ENCODE results near the gene GUCD1.

The GUCD1 gene

DNA sequence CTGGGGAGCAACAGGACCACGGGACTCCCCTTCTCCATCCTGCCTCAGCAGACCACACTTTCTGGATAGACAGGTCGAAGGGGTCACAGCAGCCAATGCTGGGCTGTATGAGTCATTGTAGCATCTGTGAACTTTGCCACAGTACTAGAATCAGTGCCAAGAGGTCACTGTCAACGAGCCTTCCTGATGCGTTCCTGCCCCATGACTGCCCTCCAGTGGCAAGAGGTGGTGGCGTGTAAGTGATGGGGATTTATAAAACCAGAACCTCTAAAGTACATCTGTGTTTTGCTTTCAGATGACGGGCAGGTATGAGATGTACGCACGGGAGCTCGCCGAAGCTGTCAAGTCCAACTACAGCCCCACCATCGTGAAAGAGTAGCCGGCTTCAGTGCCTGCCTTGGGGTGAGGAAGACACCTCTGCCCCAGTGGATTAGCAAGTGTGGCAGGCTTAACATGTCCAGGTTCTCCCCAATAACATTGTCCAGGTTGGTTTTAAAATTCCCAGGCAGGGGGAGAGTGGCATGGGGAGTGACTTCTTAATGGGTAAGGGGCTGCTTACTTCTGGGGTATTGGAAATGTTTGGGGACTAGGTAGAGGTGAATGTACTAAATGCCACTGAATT lies 29.4 kb downstream of the GUCD1 start (continued):
- peak; percentile 89 for TF ChIP-seq ZNF654 (tag by site-specific recombination; IDR thresholded peaks at IDR 0.05; ENCODE audit: low read depth)

- ChIA-PET POLR2A (interaction anchor here (1.0 kb wide), 1 partner anchor 253 kb away, joined by 3 read pairs; the partner anchor contains the start of gene SPECC1L), CTCF (interaction anchor here (0.5 to 4.6 kb wide), 11 partner anchors 11 to 480 kb away, joined by 3 to 46 read pairs (median 3); no protein-coding TSS in a partner anchor)
- H3K27ac ChIP-seq (ENCODE audit: extremely low read depth, low read depth, low read length): no peak overlapping the region
- no peaks in the 10 kb centered on the region for H3K9me3 ChIP-seq (ENCODE audit: control insufficient read depth, insufficient read depth, low read depth, low read length)
- TF ChIP-seq ZNF138 (tag by site-specific recombination; IDR thresholded peaks at IDR 0.05; ENCODE audit: borderline replicate concordance) (no peak), ZNF501 (tag by site-specific recombination; IDR thresholded peaks at IDR 0.05) (no peak), ZNF223 (tag by site-specific recombination; IDR thresholded peaks at IDR 0.05) (no peak), KLF9 (tag by site-specific recombination; IDR thresholded peaks at IDR 0.05; ENCODE audit: low read depth) (no peak), ZBTB26 (tag by site-specific recombination; optimal IDR thresholded peaks at IDR 0.05) (no peak), ZNF10 (tag by site-specific recombination; IDR thresholded peaks at IDR 0.05) (no peak), ZFP3 (tag by site-specific recombination; IDR thresholded peaks at IDR 0.05; ENCODE audit: low read depth) (no peak), ZNF776 (tag by site-specific recombination; IDR thresholded peaks at IDR 0.05; ENCODE audit: borderline replicate concordance) (no peak), GLIS2 (tag by site-specific recombination; IDR thresholded peaks at IDR 0.05) (no peak)
- H3K4me3 ChIP-seq (ENCODE audit: low read depth, low read length): no peak overlapping the region
- peaks cover 2% of the 10 kb centered on the region; the same call in 1 of the 2 replicates for H3K4me1 ChIP-seq (ENCODE audit: control insufficient read depth, insufficient read depth, low read length)
- no peaks in the 10 kb centered on the region for H3K36me3 ChIP-seq (ENCODE audit: control insufficient read depth in 2 of 2, insufficient read depth in 1 of 2, low read length in 2 of 2)
Measured at GRCh38 chr22:24523873-24524272, 31.1 kb downstream of the GUCD1 start.

GRCh38 chr22:24521791-24522245 lies 33.1 kb downstream of the GUCD1 start:
- H3K9me3 ChIP-seq (ENCODE audit: control insufficient read depth, insufficient read depth, low read depth, low read length): no peaks in the 10 kb centered on the region
- H3K4me3 ChIP-seq (ENCODE audit: low read depth, low read length): no peak overlapping the region
- H3K4me1 ChIP-seq (ENCODE audit: control insufficient read depth, insufficient read depth, low read length): peaks cover 7% of the 10 kb centered on the region; the same call in 1 of the 2 replicates
- ChIA-PET POLR2A (interaction anchor here (1.0 to 1.3 kb wide), 2 partner anchors 33 to 251 kb away, joined by 3 to 4 read pairs; partner anchors contain the start of genes GUCD1 and SPECC1L), CTCF (interaction anchor here (0.6 to 4.6 kb wide), 31 partner anchors 8 to 1290 kb away, joined by 3 to 46 read pairs (median 4); no protein-coding TSS in a partner anchor)
- H3K27ac ChIP-seq (ENCODE audit: extremely low read depth, low read depth, low read length): no peak overlapping the region
- H3K36me3 ChIP-seq (ENCODE audit: control insufficient read depth in 2 of 2, insufficient read depth in 1 of 2, low read length in 2 of 2): no peaks in the 10 kb centered on the region
- TF ChIP-seq ZIC2 (tag by site-specific recombination; IDR thresholded peaks at IDR 0.05) (0 out of 2 replicates have a peak, but pooled peaks have one; percentile 34), ZNF660 (tag by site-specific recombination; IDR thresholded peaks at IDR 0.05) (peak; percentile 96), ZNF654 (tag by site-specific recombination; IDR thresholded peaks at IDR 0.05; ENCODE audit: low read depth) (peak; percentile 85), MEIS1 (CRISPR knock-in tag; IDR thresholded peaks at IDR 0.05; ENCODE audit: borderline replicate concordance) (no peak), ZNF248 (tag by site-specific recombination; IDR thresholded peaks at IDR 0.05) (no peak), ZNF366 (tag by site-specific recombination; conservative IDR thresholded peaks at IDR 0.05) (no peak), ZBTB17 (tag by site-specific recombination; IDR thresholded peaks at IDR 0.05) (peak; percentile 73), ZNF549 (tag by site-specific recombination; IDR thresholded peaks at IDR 0.05) (no peak), ZNF707 (tag by site-specific recombination; IDR thresholded peaks at IDR 0.05) (no peak), ZNF600 (tag by site-specific recombination; IDR thresholded peaks at IDR 0.05) (peak; percentile 60), ZNF558 (tag by site-specific recombination; IDR thresholded peaks at IDR 0.05) (no peak)
- TF ChIP-seq, protein P1, sequence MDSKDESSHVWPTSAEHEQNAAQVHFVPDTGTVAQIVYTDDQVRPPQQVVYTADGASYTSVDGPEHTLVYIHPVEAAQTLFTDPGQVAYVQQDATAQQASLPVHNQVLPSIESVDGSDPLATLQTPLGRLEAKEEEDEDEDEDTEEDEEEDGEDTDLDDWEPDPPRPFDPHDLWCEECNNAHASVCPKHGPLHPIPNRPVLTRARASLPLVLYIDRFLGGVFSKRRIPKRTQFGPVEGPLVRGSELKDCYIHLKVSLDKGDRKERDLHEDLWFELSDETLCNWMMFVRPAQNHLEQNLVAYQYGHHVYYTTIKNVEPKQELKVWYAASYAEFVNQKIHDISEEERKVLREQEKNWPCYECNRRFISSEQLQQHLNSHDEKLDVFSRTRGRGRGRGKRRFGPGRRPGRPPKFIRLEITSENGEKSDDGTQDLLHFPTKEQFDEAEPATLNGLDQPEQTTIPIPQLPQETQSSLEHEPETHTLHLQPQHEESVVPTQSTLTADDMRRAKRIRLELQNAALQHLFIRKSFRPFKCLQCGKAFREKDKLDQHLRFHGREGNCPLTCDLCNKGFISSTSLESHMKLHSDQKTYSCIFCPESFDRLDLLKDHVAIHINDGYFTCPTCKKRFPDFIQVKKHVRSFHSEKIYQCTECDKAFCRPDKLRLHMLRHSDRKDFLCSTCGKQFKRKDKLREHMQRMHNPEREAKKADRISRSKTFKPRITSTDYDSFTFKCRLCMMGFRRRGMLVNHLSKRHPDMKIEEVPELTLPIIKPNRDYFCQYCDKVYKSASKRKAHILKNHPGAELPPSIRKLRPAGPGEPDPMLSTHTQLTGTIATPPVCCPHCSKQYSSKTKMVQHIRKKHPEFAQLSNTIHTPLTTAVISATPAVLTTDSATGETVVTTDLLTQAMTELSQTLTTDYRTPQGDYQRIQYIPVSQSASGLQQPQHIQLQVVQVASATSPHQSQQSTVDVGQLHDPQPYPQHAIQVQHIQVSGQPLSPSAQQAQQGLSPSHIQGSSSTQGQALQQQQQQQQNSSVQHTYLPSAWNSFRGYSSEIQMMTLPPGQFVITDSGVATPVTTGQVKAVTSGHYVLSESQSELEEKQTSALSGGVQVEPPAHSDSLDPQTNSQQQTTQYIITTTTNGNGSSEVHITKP (tag by site-specific recombination; IDR thresholded peaks at IDR 0.05): peak; percentile 77
- TF ChIP-seq, protein P2, sequence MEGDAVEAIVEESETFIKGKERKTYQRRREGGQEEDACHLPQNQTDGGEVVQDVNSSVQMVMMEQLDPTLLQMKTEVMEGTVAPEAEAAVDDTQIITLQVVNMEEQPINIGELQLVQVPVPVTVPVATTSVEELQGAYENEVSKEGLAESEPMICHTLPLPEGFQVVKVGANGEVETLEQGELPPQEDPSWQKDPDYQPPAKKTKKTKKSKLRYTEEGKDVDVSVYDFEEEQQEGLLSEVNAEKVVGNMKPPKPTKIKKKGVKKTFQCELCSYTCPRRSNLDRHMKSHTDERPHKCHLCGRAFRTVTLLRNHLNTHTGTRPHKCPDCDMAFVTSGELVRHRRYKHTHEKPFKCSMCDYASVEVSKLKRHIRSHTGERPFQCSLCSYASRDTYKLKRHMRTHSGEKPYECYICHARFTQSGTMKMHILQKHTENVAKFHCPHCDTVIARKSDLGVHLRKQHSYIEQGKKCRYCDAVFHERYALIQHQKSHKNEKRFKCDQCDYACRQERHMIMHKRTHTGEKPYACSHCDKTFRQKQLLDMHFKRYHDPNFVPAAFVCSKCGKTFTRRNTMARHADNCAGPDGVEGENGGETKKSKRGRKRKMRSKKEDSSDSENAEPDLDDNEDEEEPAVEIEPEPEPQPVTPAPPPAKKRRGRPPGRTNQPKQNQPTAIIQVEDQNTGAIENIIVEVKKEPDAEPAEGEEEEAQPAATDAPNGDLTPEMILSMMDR (tag by site-specific recombination; IDR thresholded peaks at IDR 0.05): peak; percentile 85
